ENCODE measurements around the gene TMEM222.
A peak's percentile ranks its signal among the peaks of the same experiment; 100 is the strongest.
"Not testable (repeated sequence)": the region's sequence is repeated elsewhere in the genome, so short reads cannot be mapped to it uniquely, and the experiment has no call there.

The TMEM222 gene

GRCh38 chr1:27321813-27322568 is at the start of gene TMEM222:
Gene TMEM222 (plus strand): TSS chr1:27322163. CDS start chr1:27322198, 35 bp downstream.
- DNase-seq = peak; percentile 98

DNA sequence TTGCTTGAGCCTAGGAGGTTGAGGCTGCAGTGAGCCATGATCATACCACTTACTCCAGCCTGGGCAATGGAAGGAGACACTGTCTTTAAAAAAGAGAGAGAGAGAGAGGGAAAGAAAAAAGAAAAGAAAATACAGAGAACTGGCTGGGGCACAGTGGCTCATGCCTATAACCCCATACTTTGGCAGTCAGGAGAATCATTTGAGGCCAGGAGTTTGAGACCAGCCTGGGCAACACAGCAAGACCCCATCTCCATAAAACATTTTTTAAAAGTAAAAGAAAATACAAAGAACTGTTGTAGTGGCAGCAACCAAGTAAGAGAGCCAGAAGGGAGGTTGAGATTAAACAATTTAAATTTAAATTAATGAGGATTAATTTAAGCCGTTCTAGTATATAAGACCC is 47.8 kb upstream of the TMEM222 start:
- DNase-seq = no peak

- DNase-seq = no peak
Measured at GRCh38 chr1:27275696-27276095, 46.3 kb upstream of the TMEM222 start.

DNA sequence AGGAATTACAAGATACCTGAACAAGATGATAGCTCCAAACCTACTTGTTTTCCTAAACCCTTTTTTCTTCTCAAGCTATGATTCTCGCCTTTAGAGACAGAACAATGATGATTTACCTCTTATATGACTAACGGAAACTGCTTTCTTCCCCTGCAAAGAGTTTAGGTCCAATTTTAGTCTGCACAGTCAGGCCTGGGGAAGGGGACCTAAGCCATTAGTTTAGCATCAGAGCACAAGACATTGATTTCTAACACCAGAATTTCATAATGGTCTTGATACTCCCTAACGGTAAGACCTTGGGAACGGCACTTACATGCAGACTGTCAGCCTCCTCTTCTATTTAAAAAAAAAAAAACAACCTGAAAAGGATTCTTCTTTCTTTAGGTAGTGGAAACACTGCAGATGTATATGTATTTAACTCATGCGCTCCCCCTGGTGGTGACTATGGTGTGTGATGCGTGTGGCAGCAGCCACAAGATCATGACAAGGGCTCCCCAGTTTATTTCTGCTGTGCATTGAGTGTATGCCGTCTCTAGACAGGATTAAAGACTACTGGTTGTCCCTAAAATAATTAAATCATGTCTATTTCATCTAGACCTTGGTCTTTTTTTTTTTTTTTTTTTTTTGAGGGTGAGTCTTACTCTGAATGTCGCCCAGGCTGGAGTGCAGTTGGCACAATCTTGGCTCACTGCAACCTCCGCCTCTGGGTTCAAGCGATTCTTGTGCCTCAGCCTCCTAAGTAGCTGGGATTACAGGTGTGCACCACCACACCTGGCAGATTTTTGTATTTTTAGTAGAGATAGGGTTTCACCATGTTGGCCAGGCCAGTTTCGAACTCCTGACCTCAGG is 37.3 kb upstream of the TMEM222 start:
- peak; percentile 64 for DNase-seq

GRCh38 chr1:27285274-27285660 is 36.7 kb upstream of the TMEM222 start:
- DNase-seq = no peak

DNA sequence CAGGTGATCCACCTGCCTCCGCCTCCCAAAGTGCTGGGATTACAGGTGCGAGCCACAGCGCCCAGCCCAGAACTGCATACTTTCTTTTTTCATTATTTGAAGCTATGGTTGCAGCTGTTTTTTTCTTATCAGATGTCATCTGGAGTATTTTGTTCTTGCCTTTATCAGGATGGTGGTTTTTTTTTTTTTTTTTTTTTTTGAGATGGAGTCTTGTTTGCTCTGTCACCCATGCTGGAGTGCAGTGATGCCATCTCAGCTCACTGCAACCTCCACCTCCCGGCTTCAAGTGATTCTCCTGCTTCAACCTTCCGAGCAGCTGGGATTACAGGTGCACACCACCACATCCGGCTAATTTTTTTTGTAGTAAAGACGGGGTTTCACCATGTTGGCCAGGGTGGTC is 36.1 kb upstream of the TMEM222 start:
- DNase-seq = not testable (repeated sequence)

- not testable (repeated sequence) for DNase-seq
Measured at GRCh38 chr1:27289125-27289524, 32.8 kb upstream of the TMEM222 start.

DNA sequence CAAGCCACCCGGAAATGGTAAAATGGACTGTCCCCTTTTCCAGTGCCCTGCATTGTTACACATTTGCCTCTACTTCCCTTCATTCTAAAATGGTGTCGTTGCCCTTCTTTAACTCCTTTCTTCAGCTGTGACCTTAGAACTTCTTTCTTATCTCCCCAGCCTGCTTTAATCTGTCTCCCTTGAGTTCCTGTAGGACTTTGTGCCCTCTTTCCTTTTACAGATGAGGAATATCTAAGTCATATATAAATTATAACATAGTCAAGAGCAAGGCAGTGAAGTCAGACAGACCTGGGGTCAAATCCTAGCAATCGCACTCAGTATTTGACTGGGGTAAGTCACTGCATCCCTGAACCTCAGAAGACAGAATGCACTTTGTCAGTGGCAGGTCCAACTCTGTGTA is 31.4 kb upstream of the TMEM222 start:
- no peak for DNase-seq

- no peak for DNase-seq
Measured at GRCh38 chr1:27292106-27292505, 29.9 kb upstream of the TMEM222 start.

DNA sequence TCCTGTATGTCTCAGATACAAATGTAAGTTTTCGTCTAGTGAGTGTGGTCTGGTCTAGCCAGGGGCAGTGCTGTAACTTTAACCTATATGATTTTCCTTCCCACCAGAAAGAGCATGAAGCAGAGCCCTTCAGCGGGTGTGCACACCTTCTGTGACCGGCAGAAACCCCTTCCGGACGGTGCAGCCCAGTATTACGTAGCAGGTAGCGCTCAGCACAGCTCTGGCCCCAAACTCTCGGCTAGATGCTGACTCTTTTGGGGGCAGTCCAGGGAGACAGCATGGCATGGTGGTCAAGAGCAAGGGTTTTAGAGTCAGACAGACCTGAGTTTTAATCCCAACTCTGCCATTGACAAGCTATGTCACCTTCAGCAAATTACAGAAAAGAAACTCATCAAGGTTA is 28.0 kb upstream of the TMEM222 start:
- DNase-seq = no peak

DNA sequence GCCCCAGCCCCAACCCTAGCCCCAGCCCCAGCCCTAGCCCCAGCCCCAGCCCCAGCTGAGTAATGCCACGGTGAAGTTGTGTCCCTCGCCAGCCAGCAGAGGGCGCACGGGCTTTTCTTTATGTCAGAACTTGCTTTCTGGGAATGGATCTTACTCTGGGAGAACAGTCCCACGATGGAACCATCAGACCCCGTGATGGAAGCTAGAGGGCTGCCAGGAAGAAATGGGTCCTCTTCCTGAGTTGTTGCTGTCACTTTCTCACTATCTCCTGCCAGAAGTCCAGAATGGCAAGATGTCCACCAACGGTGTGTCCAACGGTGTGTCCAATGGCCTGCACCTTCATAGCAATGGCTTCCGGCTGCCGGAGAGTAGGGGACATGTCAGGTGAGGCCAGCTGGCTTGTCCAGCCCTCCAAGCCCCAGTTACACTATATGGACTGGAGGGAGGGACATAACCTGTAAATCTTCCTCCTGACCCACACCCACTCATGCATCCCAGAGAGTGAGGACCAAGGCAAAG is 25.1 kb upstream of the TMEM222 start:
- DNase-seq = peak; percentile 6

DNA sequence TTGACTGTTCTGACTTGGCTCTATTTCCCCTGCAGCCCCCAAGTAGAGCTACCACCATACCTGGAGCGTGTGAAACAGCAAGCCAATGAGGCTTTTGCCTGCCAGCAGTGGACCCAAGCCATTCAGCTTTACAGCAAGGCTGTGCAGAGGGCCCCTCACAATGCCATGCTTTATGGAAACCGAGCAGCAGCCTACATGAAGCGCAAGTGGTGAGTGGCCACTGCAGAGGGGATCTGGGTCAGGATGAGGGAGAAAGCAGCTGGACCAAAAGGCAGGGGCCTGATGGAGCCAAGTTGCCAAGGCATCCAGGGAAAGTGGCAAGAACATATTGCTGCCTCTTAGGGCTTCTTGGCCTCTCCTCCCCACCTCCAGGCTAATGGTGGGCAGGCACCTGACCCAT is 24.1 kb upstream of the TMEM222 start:
- DNase-seq = no peak

DNA sequence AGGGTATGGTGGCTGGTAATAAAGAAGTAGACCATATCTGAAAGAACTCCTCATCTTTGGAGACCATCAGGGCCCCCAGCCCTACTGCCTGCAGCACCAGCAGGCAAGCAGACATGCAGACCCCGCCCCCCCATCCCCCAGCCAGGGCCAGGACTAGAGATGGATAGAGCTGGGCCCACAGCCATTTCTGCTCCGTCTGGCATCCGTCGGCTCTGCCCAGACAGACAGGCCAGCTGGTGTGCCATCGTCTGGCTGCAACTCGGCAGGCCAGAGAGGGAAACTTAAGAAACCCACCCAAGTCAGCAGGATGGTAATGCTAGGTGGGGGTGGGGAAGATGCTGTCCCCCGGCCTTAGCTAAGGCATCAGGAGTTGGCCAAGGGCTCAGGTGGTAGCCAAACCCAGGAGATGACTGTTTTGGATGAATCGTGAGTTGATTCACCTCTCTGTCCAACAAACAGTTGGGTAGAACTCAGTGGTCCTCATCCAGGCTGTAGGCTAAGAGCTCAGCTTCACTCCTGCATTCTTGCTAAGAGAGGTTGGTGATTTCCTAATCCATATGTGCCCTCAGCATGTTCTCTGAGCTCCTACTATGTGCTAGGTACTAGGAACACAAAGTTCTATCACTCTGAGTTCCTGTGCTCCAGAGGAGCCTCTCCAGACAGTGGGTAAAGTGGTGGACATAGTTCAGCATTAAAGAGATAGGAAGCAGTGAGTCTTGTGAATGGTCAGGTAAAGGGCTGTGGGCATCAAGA is 23.2 kb upstream of the TMEM222 start:
- DNase-seq = no peak

GRCh38 chr1:27299385-27300271 is 22.3 kb upstream of the TMEM222 start:
- no peak for DNase-seq

- DNase-seq = peak; percentile 85
Measured at GRCh38 chr1:27300341-27301051, 21.5 kb upstream of the TMEM222 start.

GRCh38 chr1:27301052-27301422 is 20.9 kb upstream of the TMEM222 start:
- no peak for DNase-seq

DNA sequence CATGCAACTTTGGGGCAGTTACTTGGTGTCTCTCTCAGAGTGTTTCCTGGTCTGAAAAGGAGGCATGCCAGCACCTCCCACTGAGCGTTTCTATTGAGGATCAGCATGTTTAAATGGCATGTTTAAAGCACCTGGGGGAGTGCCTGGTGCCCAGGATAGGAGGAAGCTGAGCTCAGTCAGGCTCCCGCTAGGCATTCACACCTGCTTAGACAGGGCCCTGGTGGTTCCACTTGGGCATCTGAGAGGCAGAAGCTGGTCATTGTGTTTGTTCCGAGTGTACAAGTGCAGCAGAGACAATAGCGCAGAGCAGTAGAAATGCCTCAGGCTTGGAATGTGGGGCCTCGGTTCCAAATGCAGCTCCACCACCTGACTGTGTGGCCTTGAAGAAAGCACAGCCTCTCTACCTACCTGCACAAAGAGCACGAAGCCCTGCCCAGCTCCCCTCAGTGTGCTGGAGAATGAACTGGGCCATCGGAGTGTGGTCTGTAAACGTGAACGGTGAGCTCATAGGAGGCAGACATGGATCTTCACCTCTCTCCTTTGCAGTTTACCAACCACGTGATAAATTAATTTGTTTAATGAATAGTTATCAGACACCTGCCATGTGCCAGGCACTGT is 20.3 kb upstream of the TMEM222 start:
- DNase-seq = no peak

DNA sequence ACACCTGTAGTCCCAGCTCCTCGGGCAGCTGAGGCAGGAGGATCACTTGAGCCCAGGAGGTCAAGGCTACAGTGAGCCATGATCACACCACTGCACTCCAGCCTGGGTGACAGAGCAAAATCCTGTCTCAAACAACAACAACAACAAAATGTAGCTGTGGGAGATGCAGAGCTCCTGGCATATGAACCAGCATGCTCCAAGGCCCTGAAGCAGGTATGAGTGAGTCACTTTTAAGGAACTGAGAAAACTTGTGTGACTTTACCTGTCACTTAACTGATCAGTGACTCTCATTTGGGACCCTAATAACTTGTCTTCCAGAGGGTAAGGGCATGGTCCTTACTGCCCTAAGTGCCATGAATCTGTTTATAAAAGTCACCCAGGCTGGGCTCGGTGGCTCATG is 19.4 kb upstream of the TMEM222 start:
- DNase-seq = no peak

DNA sequence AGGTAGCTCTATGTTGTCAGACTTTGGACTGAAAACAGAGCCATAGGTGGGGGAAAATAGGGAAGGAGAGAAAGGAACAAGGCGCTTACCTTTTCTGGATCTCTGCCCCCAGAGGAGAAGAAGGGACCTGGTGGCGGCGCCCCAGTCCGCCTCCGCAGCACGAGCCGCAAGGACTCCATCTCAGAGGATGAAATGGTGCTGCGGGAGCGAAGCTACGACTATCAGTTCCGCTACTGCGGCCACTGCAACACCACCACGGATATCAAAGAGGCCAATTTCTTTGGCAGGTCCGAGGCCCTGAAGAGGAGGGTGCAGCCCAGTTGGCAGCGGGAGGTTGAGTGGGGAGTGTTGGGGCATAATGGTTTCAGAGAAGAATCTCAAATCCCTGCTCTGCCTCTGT is 18.5 kb upstream of the TMEM222 start:
- no peak for DNase-seq

DNA sequence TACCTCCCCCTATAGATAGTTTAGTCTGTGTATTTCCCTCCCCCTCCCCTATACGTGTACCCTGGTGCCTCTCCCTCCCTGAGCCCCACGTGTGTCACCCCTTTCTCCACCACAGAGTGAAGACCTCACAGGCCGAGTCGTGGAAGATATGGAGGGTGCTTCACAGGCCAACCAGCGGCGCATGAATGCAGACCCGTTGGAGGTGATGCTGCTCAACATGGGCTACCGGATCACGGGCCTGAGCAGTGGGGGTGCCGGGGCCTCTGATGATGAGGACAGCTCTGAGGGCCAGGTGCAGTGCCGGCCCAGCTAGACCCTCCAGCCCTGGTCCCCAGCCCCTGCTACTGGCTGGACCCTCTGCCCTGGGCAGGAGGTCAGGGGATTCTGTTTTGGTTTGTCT is 15.9 kb upstream of the TMEM222 start:
- no peak for DNase-seq
